Measurements from ENCODE around the gene CATSPERE. TPM values are rescaled to one million over a fixed set of nuclear protein-coding genes. Genes with fewer than 3 reads are reported as not detected.
"Not testable (repeated sequence)": the region's sequence is repeated elsewhere in the genome, so short reads cannot be mapped to it uniquely, and the experiment has no call there.

The CATSPERE gene
- total RNA-seq, 4 donors from 2014 or later = 0.49 to 0.58 (median 0.56) TPM; not detected in 1

DNA sequence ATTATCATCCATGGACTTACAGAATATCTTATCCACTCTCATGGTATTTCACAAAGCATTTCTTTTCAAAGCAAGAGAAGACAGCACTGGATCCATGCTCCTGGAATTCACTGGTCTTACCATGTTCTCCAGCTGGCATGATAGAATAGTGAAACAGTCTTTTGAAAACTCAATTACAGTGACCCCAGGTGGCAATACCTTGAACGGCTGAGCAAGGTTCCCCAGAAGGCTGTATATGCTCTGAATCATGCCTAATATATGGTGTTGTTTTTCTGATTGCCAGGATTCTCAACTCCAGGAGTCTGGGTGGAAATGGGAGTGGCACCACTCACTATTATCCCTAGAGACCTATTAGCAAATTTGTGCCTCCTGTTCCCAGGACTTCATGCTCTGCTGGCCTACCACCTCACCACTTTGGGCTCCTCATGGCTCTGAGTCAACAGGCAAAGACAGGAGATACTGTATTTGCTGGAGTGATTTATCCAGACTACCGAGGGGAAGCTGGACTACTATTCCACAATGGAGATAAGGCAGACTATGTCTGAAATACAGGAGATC, 87.6 kb downstream of the CATSPERE start:
- TF ChIP-seq, protein P1, sequence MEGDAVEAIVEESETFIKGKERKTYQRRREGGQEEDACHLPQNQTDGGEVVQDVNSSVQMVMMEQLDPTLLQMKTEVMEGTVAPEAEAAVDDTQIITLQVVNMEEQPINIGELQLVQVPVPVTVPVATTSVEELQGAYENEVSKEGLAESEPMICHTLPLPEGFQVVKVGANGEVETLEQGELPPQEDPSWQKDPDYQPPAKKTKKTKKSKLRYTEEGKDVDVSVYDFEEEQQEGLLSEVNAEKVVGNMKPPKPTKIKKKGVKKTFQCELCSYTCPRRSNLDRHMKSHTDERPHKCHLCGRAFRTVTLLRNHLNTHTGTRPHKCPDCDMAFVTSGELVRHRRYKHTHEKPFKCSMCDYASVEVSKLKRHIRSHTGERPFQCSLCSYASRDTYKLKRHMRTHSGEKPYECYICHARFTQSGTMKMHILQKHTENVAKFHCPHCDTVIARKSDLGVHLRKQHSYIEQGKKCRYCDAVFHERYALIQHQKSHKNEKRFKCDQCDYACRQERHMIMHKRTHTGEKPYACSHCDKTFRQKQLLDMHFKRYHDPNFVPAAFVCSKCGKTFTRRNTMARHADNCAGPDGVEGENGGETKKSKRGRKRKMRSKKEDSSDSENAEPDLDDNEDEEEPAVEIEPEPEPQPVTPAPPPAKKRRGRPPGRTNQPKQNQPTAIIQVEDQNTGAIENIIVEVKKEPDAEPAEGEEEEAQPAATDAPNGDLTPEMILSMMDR (IDR thresholded peaks at IDR 0.05 in 4 of 5, conservative IDR thresholded peaks at IDR 0.05 in 1 of 5) = no peak
- no peak for TF ChIP-seq POLR2A (IDR thresholded peaks at IDR 0.05)
- H3K4me3 ChIP-seq = no peak overlapping the region
- H3K9me3 ChIP-seq = peaks cover 0 to 6% (median 4%) of the 10 kb centered on the region in 3 donors
- peaks cover 0 to 5% of the 10 kb centered on the region in 2 donors for H3K36me3 ChIP-seq
- H3K4me1 ChIP-seq = no peaks in the 10 kb centered on the region
- no peaks in the 10 kb centered on the region for H3K27me3 ChIP-seq
- ATAC-seq (no peak), DNase-seq (no peak)
- in situ Hi-C loops (cut with MboI; ENCODE audit: low sequenced_read_pairs in 4 of 4) = no loop called here
- no peak overlapping the region for H3K27ac ChIP-seq
- intact Hi-C loops (cut with DNase I; ENCODE audit: low total_unique reads) = no loop called here

GRCh38 chr1:244552336-244552735, 91.3 kb downstream of the CATSPERE start:
- Histone ChIP-seq H3K4me1 (no peaks in the 10 kb centered on the region), H3K27ac (no peak overlapping the region), H3K4me3 (no peak overlapping the region), H3K36me3 (peaks cover 0 to 5% of the 10 kb centered on the region in 2 donors), H3K9me3 (peaks cover 0 to 12% (median 5%) of the 10 kb centered on the region in 3 donors), H3K27me3 (no peaks in the 10 kb centered on the region)
- DNase-seq (no peak), ATAC-seq (no peak)
- no peak for TF ChIP-seq POLR2A (IDR thresholded peaks at IDR 0.05)
- TF ChIP-seq, protein P1 (IDR thresholded peaks at IDR 0.05 in 4 of 5, conservative IDR thresholded peaks at IDR 0.05 in 1 of 5) = no peak
- in situ Hi-C loops (cut with MboI; ENCODE audit: low sequenced_read_pairs in 4 of 4) (no loop called here), intact Hi-C loops (cut with DNase I; ENCODE audit: low total_unique reads) (no loop called here)

- TF ChIP-seq, protein P1 (IDR thresholded peaks at IDR 0.05 in 4 of 5, conservative IDR thresholded peaks at IDR 0.05 in 1 of 5) = no peak
- TF ChIP-seq POLR2A (IDR thresholded peaks at IDR 0.05) = no peak
- ATAC-seq = no peak
- no peaks in the 10 kb centered on the region for H3K4me1 ChIP-seq
- DNase-seq = no peak
- H3K36me3 ChIP-seq = peaks cover 0 to 4% of the 10 kb centered on the region in 2 donors
- intact Hi-C loops (cut with DNase I; ENCODE audit: low total_unique reads) = no loop called here
- in situ Hi-C loops (cut with MboI; ENCODE audit: low sequenced_read_pairs in 4 of 4) = no loop called here
- H3K27me3 ChIP-seq = no peaks in the 10 kb centered on the region
- H3K27ac ChIP-seq = no peak overlapping the region
- peaks cover 0 to 12% (median 5%) of the 10 kb centered on the region in 3 donors for H3K9me3 ChIP-seq
- H3K4me3 ChIP-seq = no peak overlapping the region
These were observed 95.2 kb downstream of the CATSPERE start for GRCh38 chr1:244556263-244556662.

- H3K27ac ChIP-seq = no peak overlapping the region
- in situ Hi-C loops (cut with MboI; ENCODE audit: low sequenced_read_pairs in 4 of 4) (no loop called here), intact Hi-C loops (cut with DNase I; ENCODE audit: low total_unique reads) (no loop called here)
- no peaks in the 10 kb centered on the region for H3K27me3 ChIP-seq
- no peak overlapping the region for H3K4me3 ChIP-seq
- TF ChIP-seq, protein P1 (IDR thresholded peaks at IDR 0.05 in 4 of 5, conservative IDR thresholded peaks at IDR 0.05 in 1 of 5) = no peak
- TF ChIP-seq POLR2A (IDR thresholded peaks at IDR 0.05) = no peak
- DNase-seq (no peak), ATAC-seq (no peak)
- peaks cover 0 to 4% of the 10 kb centered on the region in 2 donors for H3K36me3 ChIP-seq
- peaks cover 0 to 12% (median 5%) of the 10 kb centered on the region in 3 donors for H3K9me3 ChIP-seq
- no peaks in the 10 kb centered on the region for H3K4me1 ChIP-seq
These were observed 96.5 kb downstream of the CATSPERE start for GRCh38 chr1:244557565-244557964.

DNA sequence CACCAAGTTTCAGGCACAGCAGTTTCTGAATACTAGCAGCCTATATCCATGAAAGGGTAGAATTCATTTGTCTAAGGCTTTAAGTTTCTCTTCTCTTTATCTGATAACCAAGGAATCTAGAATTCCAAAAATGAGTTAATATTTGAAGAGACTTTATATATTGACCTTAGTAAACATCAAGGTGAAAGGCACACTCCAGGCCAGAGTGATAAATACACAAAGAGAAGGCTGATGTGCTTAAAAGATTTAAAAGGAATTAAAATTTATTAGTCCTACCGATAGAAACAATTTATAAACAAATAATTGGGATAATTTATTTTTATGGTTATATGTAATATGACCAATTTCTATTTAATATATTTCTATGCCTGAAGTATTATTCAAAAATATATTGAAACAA, 98.5 kb downstream of the CATSPERE start:
- H3K27me3 ChIP-seq = no peaks in the 10 kb centered on the region
- ATAC-seq = no peak
- H3K27ac ChIP-seq = no peak overlapping the region
- in situ Hi-C loops (cut with MboI; ENCODE audit: low sequenced_read_pairs in 4 of 4) (no loop called here), intact Hi-C loops (cut with DNase I; ENCODE audit: low total_unique reads) (no loop called here)
- H3K4me1 ChIP-seq = no peaks in the 10 kb centered on the region
- H3K36me3 ChIP-seq = peaks cover 0 to 4% of the 10 kb centered on the region in 2 donors
- H3K9me3 ChIP-seq = peaks cover 0 to 12% (median 5%) of the 10 kb centered on the region in 3 donors
- DNase-seq = no peak
- no peak for TF ChIP-seq POLR2A (IDR thresholded peaks at IDR 0.05)
- TF ChIP-seq, protein P1 (IDR thresholded peaks at IDR 0.05 in 4 of 5, conservative IDR thresholded peaks at IDR 0.05 in 1 of 5) = no peak
- no peak overlapping the region for H3K4me3 ChIP-seq

GRCh38 chr1:244562877-244563276, 101.8 kb downstream of the CATSPERE start:
- in situ Hi-C loops (cut with MboI; ENCODE audit: low sequenced_read_pairs in 4 of 4); H3K4me1 ChIP-seq; intact Hi-C loops (cut with DNase I; ENCODE audit: low total_unique reads); H3K27ac ChIP-seq; H3K27me3 ChIP-seq; DNase-seq; ATAC-seq; H3K9me3 ChIP-seq; H3K36me3 ChIP-seq; H3K4me3 ChIP-seq: not testable (repeated sequence)
